Heart left ventricle (tissue), 13 donors: ENCODE results near the gene BFSP1.

ENCODE experiments used
- POLR2A ChIP-seq, 2 donors: fragments of 450-650 bp; IDR thresholded peaks; one replicate each; pipeline ENCODE4 v1.6.1; 2017; ENCODE audit warnings: antibody characterized with exemption in 2 of 2, mild to moderate bottlenecking in 2 of 2, moderate library complexity in 2 of 2
- TF ChIP-seq, protein P1 (sequence below), 12 donors: fragments of 200-600 bp; sonication (generic) in 4 of 12; IDR thresholded peaks; one replicate each; pipeline versions ENCODE4 v1.5.0 to v1.8.0; 2018 to 2022; ENCODE audit warnings: antibody characterized with exemption in 12 of 12, mild to moderate bottlenecking in 5 of 12
- donor health status: ischemic (EF 13 %, LVEDD 7.1; RV severe dilation, severe dysfunction).
- donor health status: DM: no; HTN: yes; CAD: no.
- donor health status: DM: no; HTN: no; CAD: no.
- donor health status: ischemic (EF 25% LVEDD 6.9; RV normal size, moderate dysfunction).
- donor health status: ischemic (EF 25% LVEDD 5.7; RV mildly dilated, moderate dysfunction).
- donor health status: ischemic (EF 35%, LVEDD 5.7; RV mildly dilated, moderate dysfunction).
- donor health status: nonischemic (EF 11% LVEDD 7.7; RV severe dilation, severe dysfunction).
- donor health status: DM: yes; HTN: yes; CAD: no.
- donor health status: PGD.
- donor health status: ischemic (EF 29% LVEDD 5.4; RV normal size, mild dysfunction).
- donor health status: nonischemic (EF 23%, LVEDD 6.1; RV moderate dilation, normal function).

DNA sequence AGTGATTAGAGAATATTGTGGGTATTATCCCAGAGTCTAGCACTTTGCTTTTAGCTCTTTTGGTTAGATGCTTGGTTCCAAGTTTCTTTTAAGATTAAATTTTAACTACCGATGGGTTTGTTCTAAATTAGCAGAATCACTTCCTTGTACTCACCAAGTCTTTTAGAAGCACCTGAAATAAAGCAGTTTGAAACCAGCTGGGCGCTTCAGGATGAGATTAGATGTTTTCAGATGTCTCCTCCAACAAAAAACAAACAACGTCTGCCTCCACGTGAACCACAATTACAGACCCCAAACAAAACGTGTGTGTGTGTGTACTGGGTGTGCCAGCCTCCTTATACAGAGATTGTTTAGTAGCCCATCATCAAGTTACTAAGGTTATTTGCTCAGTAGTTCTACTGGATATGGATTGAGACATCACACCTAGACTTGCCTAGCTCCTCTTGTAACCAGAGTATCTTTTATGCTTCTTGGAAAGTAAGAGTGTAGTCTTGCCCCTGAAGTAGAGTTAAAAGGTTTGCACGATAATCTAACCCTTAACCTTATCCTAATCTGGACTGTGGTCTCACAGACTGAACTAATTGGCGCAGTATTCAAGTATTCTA, 41.0 kb upstream of the BFSP1 start:
- TF ChIP-seq, protein P1, sequence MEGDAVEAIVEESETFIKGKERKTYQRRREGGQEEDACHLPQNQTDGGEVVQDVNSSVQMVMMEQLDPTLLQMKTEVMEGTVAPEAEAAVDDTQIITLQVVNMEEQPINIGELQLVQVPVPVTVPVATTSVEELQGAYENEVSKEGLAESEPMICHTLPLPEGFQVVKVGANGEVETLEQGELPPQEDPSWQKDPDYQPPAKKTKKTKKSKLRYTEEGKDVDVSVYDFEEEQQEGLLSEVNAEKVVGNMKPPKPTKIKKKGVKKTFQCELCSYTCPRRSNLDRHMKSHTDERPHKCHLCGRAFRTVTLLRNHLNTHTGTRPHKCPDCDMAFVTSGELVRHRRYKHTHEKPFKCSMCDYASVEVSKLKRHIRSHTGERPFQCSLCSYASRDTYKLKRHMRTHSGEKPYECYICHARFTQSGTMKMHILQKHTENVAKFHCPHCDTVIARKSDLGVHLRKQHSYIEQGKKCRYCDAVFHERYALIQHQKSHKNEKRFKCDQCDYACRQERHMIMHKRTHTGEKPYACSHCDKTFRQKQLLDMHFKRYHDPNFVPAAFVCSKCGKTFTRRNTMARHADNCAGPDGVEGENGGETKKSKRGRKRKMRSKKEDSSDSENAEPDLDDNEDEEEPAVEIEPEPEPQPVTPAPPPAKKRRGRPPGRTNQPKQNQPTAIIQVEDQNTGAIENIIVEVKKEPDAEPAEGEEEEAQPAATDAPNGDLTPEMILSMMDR (IDR thresholded peaks at IDR 0.05), result no peak
- no peak for TF ChIP-seq POLR2A (IDR thresholded peaks at IDR 0.05)
